Calu3 (cell line): Measurements from ENCODE around the gene NLRP9. TPM values are rescaled to one million over a fixed set of nuclear protein-coding genes. Genes with fewer than 3 reads are reported as not detected.
"Not testable (repeated sequence)": the region's sequence is repeated elsewhere in the genome, so short reads cannot be mapped to it uniquely, and the experiment has no call there.

Experiments
- Bru-seq: library from RNA; stranded (reverse); fragments of 400-500 nt; gene quantifications from one replicate; lab custom pipeline; 2021; lab: Mats Ljungman, UMichigan
- BruChase-seq, 2 experiments: library from RNA; stranded (reverse); fragments of 400-500 nt; gene quantifications; one replicate each; lab custom pipeline; 2021; lab: Mats Ljungman, UMichigan
- BruUV-seq: library from RNA; stranded (reverse); fragments of 400-500 nt; replicated peaks from 2 replicates; lab custom pipeline; 2021; lab: Mats Ljungman, UMichigan
- CTCF ChIA-PET: fragments of 300-600 bp; sonication (Branson Sonifier 250); formaldehyde crosslinking; loops from one replicate; lab custom pipeline; 2022; ENCODE audit warnings: antibody characterized with exemption; lab: Charles Lee
- DNase-seq: peaks from one replicate; pipeline ENCODE4 v3.0.0; 2022
- H3K27ac Mint-ChIP-seq: one replicate; pipeline ENCODE4 v1.8.0; 2022; ENCODE audit warnings: mixed read lengths; ENCODE audit not compliant: unreplicated experiment
- H3K27me3 Mint-ChIP-seq: one replicate; pipeline ENCODE4 v1.8.0; 2022; ENCODE audit warnings: mixed read lengths; ENCODE audit not compliant: unreplicated experiment
- H3K36me3 Mint-ChIP-seq: one replicate; pipeline ENCODE4 v1.8.0; 2022; ENCODE audit warnings: mild to moderate bottlenecking, moderate library complexity, mixed read lengths; ENCODE audit not compliant: insufficient read depth, unreplicated experiment
- H3K4me1 Mint-ChIP-seq: one replicate; pipeline ENCODE4 v1.8.0; 2022; ENCODE audit warnings: mild to moderate bottlenecking, low read depth, mixed read lengths; ENCODE audit not compliant: unreplicated experiment
- H3K4me3 Mint-ChIP-seq: one replicate; pipeline ENCODE4 v1.8.0; 2022; ENCODE audit warnings: mild to moderate bottlenecking, low read depth, moderate library complexity, mixed read lengths; ENCODE audit not compliant: unreplicated experiment
- H3K9me3 Mint-ChIP-seq: one replicate; pipeline ENCODE4 v1.8.0; 2022; ENCODE audit warnings: low read depth, mixed read lengths; ENCODE audit not compliant: unreplicated experiment
- intact Hi-C: fragments of 100-400 bp; cut with micrococcal nuclease; formaldehyde crosslinking; loops from one replicate; pipeline ENCODE4 v1.10.0; 2022; ENCODE audit not compliant: unreplicated experiment
- long read RNA-seq: library from polyadenylated mRNA; stranded (forward); transcript quantifications from one replicate; pipeline ENCODE4 v2.0.0, GENCODE V29; 2022
- total RNA-seq: library from RNA; stranded (reverse); gene quantifications from 2 replicates; pipeline ENCODE4 v1.2.3, GENCODE V29; 2022
- TF ChIP-seq, protein P1 (sequence below): fragments of 200-600 bp; IDR thresholded peaks from one replicate; pipeline ENCODE4 v1.8.0; 2022; ENCODE audit warnings: antibody characterized with exemption; ENCODE audit not compliant: unreplicated experiment

NLRP9 gene
- total RNA-seq (not detected in 2 replicates), Bru-seq, nascent RNA (not detected), BruChase-seq, experiment 1, labeled RNA remaining after a 6-hour chase (not detected), BruChase-seq, experiment 2, labeled RNA remaining after a 2-hour chase (not detected)
- long read RNA-seq = 0 reads

DNA sequence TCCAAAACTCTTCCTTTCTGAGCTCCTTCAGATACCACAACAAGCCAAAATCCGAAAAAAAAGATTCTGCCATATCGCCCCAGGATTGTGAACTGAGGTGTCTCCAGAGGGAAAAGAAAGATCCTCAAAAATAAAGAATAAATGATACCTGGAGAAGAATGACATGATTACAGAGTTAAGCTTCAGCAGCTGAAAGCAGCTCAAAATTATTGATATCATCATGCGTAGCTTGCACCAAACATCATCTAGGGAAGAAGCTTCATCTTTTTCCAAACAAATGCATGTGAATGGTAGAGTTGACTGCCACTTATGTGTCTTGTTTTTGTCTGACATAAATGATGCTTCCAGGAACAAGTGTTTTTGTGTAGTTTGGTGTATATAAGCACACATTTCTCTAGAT lies at the start of gene NLRP9:
TSS of gene NLRP9 (minus strand) at position 101 of the 400 bp plus-strand sequence. CDS start at position 73, 28 bp downstream.
- H3K4me3 Mint-ChIP-seq = no peak within 1 kb of the TSS
- CTCF ChIA-PET = no interaction called here
- no peaks in the 10 kb centered on the region for H3K36me3 Mint-ChIP-seq
- peaks cover 3% of the 10 kb centered on the region for H3K9me3 Mint-ChIP-seq
- no TSS peak for BruUV-seq
- TF ChIP-seq, protein P1, sequence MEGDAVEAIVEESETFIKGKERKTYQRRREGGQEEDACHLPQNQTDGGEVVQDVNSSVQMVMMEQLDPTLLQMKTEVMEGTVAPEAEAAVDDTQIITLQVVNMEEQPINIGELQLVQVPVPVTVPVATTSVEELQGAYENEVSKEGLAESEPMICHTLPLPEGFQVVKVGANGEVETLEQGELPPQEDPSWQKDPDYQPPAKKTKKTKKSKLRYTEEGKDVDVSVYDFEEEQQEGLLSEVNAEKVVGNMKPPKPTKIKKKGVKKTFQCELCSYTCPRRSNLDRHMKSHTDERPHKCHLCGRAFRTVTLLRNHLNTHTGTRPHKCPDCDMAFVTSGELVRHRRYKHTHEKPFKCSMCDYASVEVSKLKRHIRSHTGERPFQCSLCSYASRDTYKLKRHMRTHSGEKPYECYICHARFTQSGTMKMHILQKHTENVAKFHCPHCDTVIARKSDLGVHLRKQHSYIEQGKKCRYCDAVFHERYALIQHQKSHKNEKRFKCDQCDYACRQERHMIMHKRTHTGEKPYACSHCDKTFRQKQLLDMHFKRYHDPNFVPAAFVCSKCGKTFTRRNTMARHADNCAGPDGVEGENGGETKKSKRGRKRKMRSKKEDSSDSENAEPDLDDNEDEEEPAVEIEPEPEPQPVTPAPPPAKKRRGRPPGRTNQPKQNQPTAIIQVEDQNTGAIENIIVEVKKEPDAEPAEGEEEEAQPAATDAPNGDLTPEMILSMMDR = no peak
- no peak within 1 kb of the TSS for H3K27ac Mint-ChIP-seq
- H3K4me1 Mint-ChIP-seq = no peaks in the 10 kb centered on the region
- intact Hi-C loops = no loop called here
- H3K27me3 Mint-ChIP-seq = no peaks in the 10 kb centered on the region
- DNase-seq = no peak

DNA sequence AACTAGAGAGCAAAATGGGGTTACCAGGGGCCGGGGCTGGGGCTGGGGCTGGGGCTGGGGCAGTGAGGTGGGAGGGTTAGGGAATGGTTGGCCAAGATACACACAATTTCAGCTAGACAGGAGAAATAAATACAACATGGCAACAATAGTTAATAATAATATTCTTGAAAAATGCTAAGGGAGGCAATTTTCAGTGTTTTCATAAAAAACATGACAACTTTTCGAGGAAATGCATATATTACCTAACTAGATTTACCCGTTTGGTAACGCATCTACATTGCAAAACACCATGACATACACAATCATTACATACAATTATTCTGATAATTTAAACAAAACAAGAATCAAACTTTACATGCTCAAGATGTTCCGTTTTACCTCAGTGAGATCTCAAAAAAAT lies 42.9 kb upstream of the NLRP9 start:
- no peaks in the 10 kb centered on the region for H3K36me3 Mint-ChIP-seq
- H3K4me3 Mint-ChIP-seq = no peak overlapping the region
- DNase-seq = no peak
- H3K27ac Mint-ChIP-seq = no peak overlapping the region
- CTCF ChIA-PET = no interaction called here
- H3K27me3 Mint-ChIP-seq = peaks cover 25% of the 10 kb centered on the region
- H3K9me3 Mint-ChIP-seq = peaks cover 5% of the 10 kb centered on the region
- no TSS peak for BruUV-seq
- intact Hi-C loops = no loop called here
- no peaks in the 10 kb centered on the region for H3K4me1 Mint-ChIP-seq
- TF ChIP-seq, protein P1 = no peak

DNA sequence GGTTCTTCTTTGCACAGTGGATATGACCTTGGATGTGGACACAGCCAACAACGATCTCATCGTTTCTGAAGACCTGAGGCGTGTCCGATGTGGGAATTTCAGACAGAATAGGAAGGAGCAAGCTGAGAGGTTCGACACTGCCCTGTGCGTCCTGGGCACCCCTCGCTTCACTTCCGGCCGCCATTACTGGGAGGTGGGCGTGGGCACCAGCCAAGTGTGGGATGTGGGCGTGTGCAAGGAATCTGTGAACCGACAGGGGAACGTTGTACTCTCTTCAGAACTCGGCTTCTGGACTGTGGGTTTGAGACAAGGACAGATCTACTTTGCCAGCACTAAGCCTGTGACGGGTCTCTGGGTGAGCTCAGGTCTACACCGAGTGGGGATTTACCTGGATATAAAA lies 40.1 kb upstream of the NLRP9 start:
- H3K27me3 Mint-ChIP-seq = peaks cover 11% of the 10 kb centered on the region
- H3K36me3 Mint-ChIP-seq = no peaks in the 10 kb centered on the region
- CTCF ChIA-PET = interaction anchor here (1.3 kb wide), 1 partner anchor 31 kb away, joined by 3 read pairs; no protein-coding TSS in a partner anchor
- peaks cover 2% of the 10 kb centered on the region for H3K9me3 Mint-ChIP-seq
- no peak overlapping the region for H3K27ac Mint-ChIP-seq
- no peaks in the 10 kb centered on the region for H3K4me1 Mint-ChIP-seq
- no peak for DNase-seq
- BruUV-seq = no TSS peak
- TF ChIP-seq, protein P1 = no peak
- H3K4me3 Mint-ChIP-seq = no peak overlapping the region
- intact Hi-C loops = no loop called here

DNA sequence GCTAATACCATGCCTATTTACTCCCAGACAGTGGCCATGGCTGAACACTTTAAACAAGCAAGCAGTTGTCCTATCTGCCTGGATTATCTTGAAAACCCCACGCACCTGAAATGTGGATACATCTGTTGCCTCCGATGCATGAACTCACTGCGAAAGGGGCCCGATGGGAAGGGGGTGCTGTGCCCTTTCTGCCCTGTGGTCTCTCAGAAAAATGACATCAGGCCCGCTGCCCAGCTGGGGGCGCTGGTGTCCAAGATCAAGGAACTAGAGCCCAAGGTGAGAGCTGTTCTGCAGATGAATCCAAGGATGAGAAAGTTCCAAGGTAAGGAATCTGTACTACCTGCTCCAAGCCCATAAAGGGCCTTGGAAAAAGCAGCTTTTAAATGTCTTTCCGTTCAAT lies 39.3 kb upstream of the NLRP9 start:
- H3K27ac Mint-ChIP-seq = no peak overlapping the region
- no TSS peak for BruUV-seq
- peaks cover 2% of the 10 kb centered on the region for H3K9me3 Mint-ChIP-seq
- TF ChIP-seq, protein P1 = no peak
- CTCF ChIA-PET = interaction anchor here (0.6 to 1.3 kb wide), 2 partner anchors 32 to 621 kb away, joined by 3 read pairs; no protein-coding TSS in a partner anchor
- peak; percentile 17 for DNase-seq
- H3K36me3 Mint-ChIP-seq = no peaks in the 10 kb centered on the region
- H3K4me1 Mint-ChIP-seq = no peaks in the 10 kb centered on the region
- intact Hi-C loops = no loop called here
- peaks cover 7% of the 10 kb centered on the region for H3K27me3 Mint-ChIP-seq
- H3K4me3 Mint-ChIP-seq = no peak overlapping the region

DNA sequence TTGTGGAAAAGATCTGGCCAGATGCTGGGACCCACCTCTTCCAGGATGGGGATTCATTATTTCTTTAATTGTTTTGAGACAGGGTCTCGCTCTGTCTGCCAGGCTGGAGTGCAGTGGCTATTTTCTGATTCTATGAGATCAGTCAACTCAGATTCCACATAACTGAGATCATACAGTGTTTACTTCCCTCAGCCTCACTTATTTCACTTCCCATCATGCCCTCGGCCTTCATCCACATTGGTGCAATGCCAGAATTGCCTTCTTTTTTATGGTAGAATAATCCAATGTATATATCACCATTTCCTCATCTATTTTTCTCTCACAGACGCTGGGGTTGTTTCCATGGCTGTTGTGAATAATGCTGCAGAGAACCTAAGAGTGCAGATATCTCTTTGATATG lies 31.4 kb upstream of the NLRP9 start:
- BruUV-seq, DNase-seq, H3K4me1 Mint-ChIP-seq, intact Hi-C loops, H3K4me3 Mint-ChIP-seq, H3K27ac Mint-ChIP-seq, H3K36me3 Mint-ChIP-seq, CTCF ChIA-PET: not testable (repeated sequence)
- Mint-ChIP-seq H3K9me3 (peaks cover 15% of the 10 kb centered on the region), H3K27me3 (peaks cover 25% of the 10 kb centered on the region)

DNA sequence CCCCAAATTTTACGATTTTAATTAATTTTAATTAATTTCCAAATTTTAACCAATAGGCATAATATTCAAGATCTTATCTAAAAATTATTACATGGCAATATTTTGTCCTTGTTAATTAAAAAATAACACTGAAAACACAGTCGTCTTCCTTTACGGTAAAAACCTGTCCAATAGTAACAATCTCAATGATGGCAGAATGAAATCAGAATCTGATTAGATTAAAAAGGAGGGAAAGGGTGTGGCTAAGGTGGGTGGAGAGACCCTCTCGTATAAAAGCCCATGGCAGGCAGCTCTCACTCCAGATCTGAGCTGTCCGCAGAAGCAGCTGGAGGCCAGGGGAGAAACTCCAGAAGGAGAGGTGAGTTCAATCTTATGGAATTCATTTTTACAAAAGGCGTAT lies 30.6 kb upstream of the NLRP9 start, which contains the start of gene RFPL4AL1:
TSS of gene RFPL4AL1 (plus strand) at position 301 of the 400 bp plus-strand sequence. CDS start 2,687 bp downstream, outside the sequence.
- H3K27ac Mint-ChIP-seq, DNase-seq, H3K36me3 Mint-ChIP-seq, H3K4me1 Mint-ChIP-seq, intact Hi-C loops, CTCF ChIA-PET, H3K4me3 Mint-ChIP-seq, BruUV-seq: not testable (repeated sequence)
- Mint-ChIP-seq H3K9me3 (peaks cover 15% of the 10 kb centered on the region), H3K27me3 (peaks cover 25% of the 10 kb centered on the region)
